Anterior cingulate cortex (tissue), 58 donors: Measurements from ENCODE around the gene VWA3B.
"Not testable (repeated sequence)": the region's sequence is repeated elsewhere in the genome, so short reads cannot be mapped to it uniquely, and the experiment has no call there.

Experiments used
- DNase-seq, 58 donors: peaks; one replicate each; lab custom pipeline; 2025; lab: John Stamatoyannopoulos, UW

The VWA3B gene, protein sequence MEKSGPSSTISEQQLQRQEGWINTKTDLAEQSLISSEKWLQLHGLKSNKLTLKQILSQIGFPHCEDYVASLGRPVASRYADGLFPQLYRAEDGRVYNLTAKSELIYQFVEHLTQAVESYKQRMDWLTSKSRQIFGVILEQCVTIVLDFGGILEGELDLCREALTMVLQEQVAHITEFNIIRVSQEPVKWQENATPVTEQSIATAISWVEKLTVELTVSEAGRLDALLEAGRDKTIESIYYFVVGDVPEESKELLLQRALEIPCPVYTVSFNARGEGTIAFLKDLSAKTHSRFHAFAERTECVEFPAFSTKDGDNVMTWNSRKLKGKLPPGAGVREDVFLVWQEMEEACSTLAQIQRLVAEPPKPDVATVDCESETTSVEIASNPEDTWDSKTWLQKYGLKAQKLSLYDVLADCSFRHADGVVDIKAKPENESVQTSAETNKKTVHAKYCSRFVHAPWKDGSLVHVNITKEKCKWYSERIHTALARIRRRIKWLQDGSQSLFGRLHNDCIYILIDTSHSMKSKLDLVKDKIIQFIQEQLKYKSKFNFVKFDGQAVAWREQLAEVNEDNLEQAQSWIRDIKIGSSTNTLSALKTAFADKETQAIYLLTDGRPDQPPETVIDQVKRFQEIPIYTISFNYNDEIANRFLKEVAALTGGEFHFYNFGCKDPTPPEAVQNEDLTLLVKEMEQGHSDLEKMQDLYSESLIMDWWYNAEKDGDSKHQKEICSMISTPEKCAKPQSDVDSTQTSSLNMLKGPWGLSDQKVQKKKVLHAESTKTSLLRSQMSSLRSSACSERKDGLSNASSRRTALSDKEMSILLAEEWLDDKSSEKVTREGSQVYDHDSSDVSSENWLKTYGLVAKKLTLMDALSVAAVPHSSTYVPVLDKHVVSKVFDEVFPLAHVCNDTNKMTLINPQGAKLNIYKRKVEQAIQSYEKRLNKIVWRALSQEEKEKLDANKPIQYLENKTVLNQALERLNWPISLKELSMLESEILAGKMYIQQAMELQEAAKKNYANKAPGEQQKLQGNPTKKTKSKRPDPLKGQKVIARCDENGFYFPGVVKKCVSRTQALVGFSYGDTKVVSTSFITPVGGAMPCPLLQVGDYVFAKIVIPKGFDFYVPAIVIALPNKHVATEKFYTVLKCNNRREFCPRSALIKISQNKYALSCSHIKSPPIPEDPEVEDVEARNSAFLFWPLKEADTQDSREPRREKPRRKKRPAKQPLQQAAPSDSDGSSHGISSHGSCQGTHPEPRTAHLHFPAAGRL (N-terminal part only)

DNA sequence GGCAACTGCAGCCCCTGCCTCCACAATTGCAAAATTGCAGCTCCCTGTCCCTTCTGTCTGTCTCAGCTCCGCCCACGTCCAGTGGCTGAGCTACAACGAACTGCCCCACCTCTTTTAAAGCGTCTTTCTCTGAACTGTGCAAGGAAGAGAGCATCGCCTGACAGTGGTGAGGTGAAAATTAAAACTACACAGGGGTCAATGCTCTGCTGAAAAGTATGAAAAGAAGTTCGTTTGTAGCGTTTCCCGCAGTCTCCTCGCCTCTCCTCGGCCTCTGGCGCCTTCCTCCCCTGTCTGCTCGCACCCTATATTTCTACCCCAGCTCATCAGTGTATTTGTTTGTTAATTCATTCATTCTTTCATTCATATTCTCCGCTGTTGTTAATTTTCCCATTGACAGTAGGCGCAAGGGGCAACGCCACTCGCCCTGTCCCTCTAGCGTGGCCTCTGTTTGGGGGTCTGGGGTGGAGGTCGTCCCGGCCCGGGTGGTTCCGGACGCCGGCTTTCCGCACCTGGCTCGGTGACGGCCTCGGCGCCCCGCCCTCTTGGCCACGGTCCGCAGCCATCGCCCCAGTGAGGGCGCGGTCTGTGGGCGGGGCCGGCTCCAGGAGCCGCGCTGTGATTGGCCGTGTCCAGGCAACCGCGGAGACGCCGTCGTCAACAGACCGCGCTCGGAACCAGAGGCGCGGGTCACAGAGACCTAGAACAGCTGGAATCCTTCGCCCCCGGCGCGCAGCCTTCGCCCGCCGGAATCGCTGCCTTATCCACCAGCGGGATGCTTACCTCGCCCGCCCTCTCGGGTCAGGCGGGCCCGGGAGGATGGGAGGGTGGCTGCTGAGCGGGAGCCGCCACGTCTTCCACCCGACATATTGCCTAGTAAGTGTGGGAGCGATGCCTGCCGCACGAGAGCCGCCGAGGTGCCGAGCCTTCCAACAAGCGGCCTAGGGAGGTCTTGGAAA, at the start of gene VWA3B:
TSS of gene VWA3B (plus strand) at position 677 of the 956 bp plus-strand sequence. CDS start 5,926 bp downstream, outside the sequence.
- peak in 35 of 58 donors; percentile 4 to 60 (median 34) for DNase-seq

DNA sequence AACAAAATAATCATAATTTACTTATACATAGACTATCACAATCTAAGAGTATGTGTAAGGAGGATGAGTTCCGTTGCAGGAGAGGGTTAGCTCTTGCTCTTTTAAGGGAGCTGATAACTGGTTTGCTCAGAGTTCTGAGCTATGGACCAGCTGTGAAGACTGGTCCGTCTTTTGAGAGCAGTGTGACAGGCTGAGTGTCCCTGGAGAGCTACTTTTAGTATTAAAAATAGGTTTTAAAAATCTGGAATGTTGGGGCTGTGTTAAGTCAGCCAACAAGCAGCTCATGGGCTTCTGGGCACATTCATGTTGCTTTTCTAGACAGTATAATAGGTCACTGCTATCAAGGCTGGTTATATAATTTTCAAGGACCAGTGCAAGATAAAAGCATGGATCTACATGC, 49.8 kb upstream of the VWA3B start:
- DNase-seq: no peak

DNA sequence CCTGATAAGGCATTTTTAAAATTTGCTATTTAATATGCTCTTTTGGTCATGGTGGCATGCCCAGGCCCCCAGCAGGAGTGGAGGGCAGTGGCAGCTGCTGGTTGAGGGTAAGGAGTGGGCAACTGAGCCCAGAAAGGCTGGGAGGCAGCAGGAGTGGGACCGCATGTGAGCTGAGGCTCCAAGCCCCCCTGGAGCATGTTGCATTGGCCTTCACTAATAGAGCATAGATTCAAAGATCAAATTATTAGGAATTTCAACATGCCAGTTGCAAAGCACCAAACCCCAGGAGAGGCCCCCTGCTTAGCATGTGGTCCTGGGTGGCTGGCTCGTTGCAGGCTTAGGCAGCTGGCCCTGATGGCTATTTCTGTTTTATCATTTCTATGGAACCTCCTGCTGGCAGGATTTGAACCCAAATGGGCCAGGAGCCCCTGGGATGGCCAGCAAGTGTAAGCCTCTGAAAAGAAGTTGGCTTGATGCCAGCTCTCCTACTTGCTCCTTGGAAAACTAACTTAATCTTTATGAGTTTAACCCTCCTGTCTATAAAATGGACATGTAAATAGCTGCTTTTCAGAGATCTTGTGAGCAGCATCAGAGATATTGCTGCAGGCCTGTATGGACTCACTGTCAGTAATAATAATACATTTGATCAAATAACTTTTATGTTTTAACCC, 49.2 kb upstream of the VWA3B start:
- DNase-seq: no peak

DNA sequence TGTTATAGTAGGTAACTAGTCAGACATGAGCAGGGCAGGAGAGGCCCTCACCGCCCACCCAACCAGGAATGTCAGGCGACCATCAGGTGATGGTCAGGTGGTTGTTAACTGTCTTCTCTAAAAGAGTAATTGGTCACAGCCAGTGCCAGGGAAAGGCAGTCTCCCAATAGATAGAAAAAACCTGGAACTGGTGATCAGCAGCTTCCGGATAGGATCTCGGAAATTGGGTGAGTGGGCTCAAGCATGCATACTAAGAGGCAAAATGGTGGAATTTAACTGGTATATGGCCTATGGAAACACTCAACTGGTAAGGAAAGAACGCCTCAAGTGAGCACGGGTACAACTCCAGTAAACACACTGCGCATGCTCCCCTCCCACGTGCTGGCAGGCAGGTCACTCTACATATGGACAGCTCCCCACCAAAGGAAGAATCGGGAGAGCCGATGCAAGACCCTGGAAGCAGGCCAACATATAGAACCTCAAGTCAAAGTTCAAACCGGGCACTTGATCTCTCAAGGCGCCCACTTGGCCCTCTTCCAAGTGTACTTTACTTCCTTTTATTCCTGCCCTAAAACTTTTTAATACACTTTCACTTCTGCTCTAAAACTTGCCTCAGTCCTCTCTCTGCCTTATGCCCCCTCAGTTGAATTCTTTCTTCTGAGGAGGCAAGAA, 47.7 kb upstream of the VWA3B start:
- no peak for DNase-seq

DNA sequence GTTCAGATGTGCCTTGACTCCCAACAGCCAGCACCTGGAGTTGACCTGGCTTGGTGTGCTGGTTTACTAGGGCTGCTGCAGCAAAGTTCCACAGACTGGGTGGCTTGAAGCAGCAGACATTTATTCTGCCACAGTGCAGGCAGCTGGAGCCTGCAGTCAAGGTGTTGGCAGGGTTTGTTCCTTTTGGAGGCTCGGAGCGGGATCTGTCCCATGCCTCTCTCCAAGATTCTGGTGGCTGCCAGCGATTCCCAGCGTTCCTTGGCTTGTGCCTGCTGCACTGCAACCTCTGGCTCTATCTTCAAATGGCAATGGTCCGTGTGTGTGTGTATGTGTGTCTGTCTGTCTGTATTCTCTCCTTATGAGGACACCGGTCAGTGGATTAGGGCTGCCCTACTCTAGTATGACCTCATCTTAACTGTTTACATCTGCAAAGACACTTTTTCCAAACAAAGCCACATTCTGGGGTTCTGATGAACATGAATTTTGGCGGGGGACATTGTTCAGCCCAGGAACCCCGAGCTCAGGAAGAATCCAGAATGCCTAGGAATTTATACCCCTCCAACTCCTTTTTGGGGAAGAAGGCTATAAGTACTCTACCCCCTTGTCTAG, 46.5 kb upstream of the VWA3B start:
- no peak for DNase-seq

DNA sequence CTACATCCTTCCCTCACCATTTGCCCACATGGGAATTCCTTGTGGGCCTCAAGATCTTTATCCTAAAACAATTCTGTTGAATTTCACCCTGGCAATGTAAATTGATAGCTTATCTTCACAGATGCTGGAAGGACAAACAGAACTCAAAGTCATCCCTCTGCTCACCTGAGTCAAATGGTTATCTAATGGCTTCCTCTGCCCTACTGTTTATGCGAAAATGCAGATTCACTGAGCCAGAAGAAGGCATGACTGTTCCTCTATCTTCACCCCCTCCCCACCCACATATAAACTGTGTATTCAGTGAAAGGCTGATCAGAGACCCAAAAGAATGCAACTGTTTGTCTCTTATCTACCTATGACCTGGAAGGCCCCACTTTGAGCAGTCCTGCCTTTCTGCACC, 43.9 kb upstream of the VWA3B start:
- DNase-seq: no peak

DNA sequence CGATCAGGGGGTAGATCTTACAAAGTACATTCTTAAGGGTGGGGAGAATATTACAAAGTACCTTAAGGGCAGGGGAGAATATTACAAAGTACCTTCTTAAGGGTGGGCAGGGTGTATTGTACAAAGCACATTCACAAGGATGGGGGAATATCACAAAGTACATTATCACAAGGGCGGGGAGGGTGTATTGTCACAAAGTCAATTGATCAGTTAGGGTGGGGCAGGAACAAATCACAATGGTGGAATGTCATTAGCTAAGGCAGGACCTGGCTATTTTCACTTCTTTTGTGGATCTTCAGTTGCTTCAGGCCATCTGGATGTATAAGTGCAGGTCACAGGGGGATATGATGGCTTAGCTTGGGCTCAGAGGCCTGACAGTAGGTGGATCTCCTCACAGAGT, 42.2 kb upstream of the VWA3B start:
- not testable (repeated sequence) for DNase-seq

DNA sequence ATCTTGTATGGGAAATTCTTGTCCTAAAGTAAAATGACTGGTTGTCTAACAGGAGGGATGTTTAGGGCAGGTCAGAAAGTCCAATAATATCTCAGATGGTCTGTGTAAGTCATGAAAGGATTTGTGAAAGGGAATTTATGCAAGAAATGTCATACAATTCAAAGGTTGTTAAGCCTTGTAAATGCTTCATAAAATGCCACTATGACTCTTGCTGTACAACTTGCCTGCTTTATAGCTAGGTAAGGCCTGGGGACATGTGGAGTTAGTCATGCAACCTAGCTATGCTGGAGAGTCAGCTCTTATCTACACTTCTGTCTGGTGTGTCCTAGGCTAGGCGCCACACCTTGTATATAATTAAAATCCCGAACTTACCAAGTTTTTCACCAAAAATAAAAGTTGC, 36.9 kb upstream of the VWA3B start:
- DNase-seq: no peak

DNA sequence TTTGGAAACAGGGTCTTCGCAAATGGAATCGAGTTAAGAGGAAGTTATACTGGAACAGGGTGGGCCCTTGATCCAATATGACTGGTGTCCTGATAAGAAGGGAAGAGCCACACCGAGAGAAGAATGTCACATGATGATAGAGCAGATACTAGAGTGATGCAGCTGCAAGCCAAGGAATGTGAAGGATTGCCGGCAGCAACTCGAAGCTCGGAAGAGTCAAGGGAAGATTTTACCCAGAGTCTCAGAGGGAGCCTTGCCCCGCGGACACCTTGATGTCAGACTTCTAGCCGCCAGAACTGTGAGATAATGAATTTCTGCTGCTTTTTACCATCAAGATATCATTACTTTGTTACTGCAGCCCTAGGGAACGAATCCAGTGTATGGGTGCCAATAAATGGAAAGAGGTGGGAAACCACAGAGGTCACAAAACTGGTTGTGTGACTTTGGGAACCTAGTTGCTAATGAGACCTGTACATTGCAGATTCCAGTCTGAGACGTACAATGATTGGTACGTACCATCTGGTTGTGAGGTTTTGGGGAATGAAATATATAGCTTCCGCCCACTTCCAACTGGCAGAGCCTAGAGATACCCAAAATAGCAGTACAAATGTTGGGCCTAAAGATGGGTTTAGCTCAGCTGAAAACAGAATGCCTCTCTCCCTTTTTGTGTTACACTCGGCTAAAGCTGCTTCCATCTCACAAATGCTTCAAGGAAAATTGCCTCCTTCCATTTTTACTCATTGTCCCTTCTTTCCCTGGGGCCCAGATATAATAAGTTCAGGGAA, 28.6 kb upstream of the VWA3B start:
- DNase-seq: peak in 6 of 58 donors; percentile 5 to 55 (median 20)

DNA sequence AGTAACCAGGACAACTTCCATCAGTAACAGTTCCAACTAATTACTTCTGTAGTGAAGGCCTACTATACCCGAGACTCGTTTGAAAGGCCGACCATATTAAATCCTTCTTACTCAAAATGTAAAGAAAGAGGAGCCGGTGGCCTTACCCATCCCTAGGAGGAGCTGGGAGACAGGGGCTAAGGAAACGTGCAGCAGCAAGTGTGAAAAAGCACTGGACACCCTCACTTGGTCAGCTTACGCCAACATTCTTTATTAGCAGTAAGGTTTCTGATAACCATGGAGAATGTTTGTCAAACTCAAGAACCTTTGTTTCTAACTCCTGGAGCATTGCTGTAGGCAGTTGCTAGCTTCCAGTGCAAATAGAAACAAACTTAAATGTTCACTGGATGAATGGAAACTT, 26.7 kb upstream of the VWA3B start:
- no peak for DNase-seq

DNA sequence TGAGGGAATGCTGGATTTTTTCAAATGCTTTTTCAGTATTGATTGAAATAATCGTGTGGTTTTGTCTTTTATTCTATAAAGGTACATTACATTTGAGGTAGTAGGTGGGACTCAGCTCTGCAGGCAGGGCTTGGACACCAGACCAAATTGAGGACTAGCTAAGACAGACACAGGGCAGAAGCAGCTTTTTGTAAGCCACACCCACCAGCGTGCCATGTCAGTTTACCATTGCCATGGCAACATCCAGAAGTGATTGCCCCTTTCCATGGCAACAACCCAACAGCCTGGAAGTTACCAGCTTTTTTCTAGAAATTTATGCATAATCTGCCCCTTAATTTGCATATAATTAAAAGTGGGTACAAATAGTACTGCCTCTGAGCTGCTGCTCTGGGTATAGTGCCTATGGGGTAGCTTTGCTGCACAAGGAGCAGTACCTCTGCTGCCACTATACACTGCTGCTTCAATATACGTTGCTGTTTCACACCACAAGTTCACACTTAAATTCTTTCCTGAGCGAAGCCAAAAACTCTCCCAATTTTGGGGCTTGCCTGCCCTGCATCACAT, 23.6 kb upstream of the VWA3B start:
- no peak for DNase-seq

DNA sequence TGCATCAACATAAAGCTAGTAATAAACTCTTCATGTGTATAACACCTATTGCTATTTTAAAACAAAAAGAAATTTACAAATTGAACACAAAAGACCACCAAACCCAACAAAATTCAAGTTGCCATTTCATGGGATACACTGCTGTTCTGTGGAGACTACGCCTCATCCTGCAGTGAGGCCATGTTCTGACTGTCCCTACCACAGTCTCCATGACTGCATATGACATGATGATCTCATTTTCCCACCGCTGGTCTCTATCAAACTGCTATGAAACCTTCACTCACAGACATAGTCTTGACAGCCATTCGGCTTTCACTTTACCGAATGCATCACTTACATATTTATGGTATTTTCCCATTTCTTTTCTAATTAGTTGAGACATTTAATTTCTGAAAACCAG, 21.2 kb upstream of the VWA3B start:
- DNase-seq: no peak

DNA sequence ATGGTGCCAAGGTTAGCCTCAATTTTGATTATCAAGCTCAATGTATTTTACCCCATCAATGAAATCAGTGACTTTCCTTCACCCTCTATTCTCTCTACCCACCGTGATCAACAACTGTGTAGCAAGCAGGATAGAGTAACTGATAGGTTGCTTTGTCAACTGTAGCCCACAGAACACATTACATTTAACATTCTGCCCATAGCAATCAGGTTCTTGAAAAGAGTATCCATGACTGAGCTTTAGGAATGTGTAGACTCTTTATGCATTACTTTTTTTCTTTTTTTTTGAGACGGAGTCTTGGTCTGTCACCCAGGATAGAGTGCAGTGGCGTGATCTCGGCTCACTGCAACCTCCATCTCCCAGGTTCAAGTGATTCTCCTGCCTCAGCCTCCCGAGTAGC, 19.8 kb upstream of the VWA3B start:
- no peak for DNase-seq

DNA sequence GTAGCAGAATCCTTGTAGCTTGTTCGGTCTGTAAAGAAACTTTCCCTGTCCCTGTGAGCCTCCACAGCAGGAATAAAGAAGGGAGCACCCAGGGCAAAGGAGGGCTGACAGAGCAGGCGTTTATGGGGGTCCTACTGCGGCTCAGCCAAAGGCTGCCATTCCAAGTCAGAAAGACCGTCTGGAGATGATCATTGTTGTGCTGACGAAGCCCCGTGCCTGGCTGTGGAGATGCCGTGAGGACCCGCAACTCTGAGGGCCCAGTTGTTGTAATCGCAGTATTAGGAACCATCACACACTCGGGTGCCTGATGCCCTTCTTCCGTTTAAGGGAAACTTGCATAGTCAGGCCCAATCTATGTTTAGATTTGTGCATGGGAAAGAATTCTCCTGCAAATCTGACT, 16.9 kb upstream of the VWA3B start:
- DNase-seq: no peak

DNA sequence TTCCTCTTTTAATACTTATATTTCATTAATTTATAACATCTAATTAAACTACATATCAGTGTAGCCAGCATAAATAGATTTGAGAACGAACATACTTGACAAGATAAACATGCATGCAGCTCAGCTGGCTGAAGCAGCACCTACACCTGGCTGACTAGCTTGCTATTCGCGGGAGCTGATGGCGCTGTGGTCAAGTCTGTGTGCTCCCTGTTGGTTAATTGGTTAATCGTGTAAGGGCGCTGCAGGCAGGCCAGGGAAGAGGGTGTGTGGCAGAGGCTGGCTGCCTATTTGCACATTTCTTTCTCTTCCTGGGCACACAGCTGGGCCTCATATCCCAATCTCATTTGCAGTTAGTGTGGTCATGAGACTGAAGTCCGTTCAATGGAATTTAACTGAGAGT, 14.5 kb upstream of the VWA3B start:
- no peak for DNase-seq

DNA sequence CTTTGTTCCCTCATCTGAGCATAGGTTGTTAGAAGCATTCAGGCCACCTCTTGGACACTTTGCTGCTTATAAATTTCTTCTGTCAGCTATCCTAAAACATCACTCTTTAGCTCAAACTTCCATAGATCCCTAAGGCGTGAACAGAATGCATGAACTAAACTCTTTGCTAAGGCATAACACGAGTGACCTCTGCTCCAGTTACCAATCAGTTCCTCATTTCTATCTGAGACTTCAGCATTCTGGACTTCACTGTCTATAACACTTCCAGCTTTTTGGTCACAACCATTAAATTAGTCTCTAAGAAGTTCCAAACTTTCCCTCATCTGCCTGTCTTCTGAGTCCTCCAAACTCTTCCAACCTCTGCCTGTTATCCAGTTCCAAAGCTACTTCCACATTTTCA, 8.3 kb upstream of the VWA3B start:
- DNase-seq: no peak
